Vagina (tissue), 2 donors: ENCODE data around the gene MAN2A2. TPM values are rescaled to one million over a fixed set of nuclear protein-coding genes. Genes with fewer than 3 reads are reported as not detected.
"Not testable (repeated sequence)": the region's sequence is repeated elsewhere in the genome, so short reads cannot be mapped to it uniquely, and the experiment has no call there.

Experiments
- DNase-seq, 2 donors: peaks; one replicate each; pipeline ENCODE4 v3.0.0-alpha.2; 2017; ENCODE audit errors: extremely low spot score in 2 of 2
- H3K27ac ChIP-seq: fragments of 200-600 bp; sonication (generic); one replicate; pipeline ENCODE4 v1.5.1; 2019
- H3K27me3 ChIP-seq: fragments of 200-600 bp; sonication (generic); one replicate; pipeline ENCODE4 v1.5.1; 2019
- H3K36me3 ChIP-seq, 2 donors: fragments of 200-600 bp; sonication (generic); one replicate each; pipeline ENCODE4 v1.5.1; 2017 to 2019
- H3K4me1 ChIP-seq: fragments of 200-600 bp; sonication (generic); one replicate; pipeline ENCODE4 v1.5.1; 2019
- H3K4me3 ChIP-seq, 2 donors: fragments of 200-600 bp; sonication (generic); 1 replicate in 1 of 2; 2 replicates in 1 of 2; pipeline ENCODE4 v1.5.1; 2016 to 2019
- H3K9me3 ChIP-seq: fragments of 200-600 bp; sonication (generic); one replicate; pipeline ENCODE4 v1.5.1; 2019
- CTCF ChIP-seq, 3 experiments: fragments of 450-650 bp in 2 of 3; fragments of 200-600 bp in 1 of 3; sonication (generic) in 1 of 3; IDR thresholded peaks; one replicate each; pipeline ENCODE4 v1.5.1; 2017 to 2019; ENCODE audit warnings: antibody characterized with exemption in 3 of 3, mild to moderate bottlenecking in 2 of 3, moderate library complexity in 2 of 3
- POLR2A ChIP-seq, 2 donors: fragments of 450-650 bp; IDR thresholded peaks; one replicate each; pipeline ENCODE4 v1.6.1; 2017; ENCODE audit warnings: antibody characterized with exemption in 2 of 2, mild to moderate bottlenecking in 2 of 2, moderate library complexity in 2 of 2
- POLR2AphosphoS5 ChIP-seq, 2 donors: sonication (generic); formaldehyde crosslinking; IDR thresholded peaks; one replicate each; pipeline ENCODE4 v1.9.0; 2017; ENCODE audit warnings: antibody characterized with exemption in 2 of 2, mild to moderate bottlenecking in 2 of 2, low read depth in 1 of 2; ENCODE audit not compliant: insufficient read depth in 1 of 2
- intact Hi-C: fragments of 100-400 bp; cut with DNase I; formaldehyde crosslinking; loops from one replicate; pipeline ENCODE4 v1.15.1; 2023
- total RNA-seq: library from RNA; depleted of rRNA; stranded (reverse); fragments of >200 nt; gene quantifications from one replicate; pipeline ENCODE4 v1.2.3, GENCODE V29; 2016

Gene MAN2A2
- total RNA-seq, 1 donor from 2014 or later = 46.7 TPM

GRCh38 chr15:90892498-90893174 is 10.5 kb upstream of the MAN2A2 start:
- no peak for TF ChIP-seq POLR2AphosphoS5 (IDR thresholded peaks at IDR 0.05; ENCODE audit: insufficient read depth in 1 of 2, low read depth in 1 of 2)
- no peak for TF ChIP-seq CTCF (IDR thresholded peaks at IDR 0.05)
- TF ChIP-seq POLR2A (IDR thresholded peaks at IDR 0.05) = no peak
- Histone ChIP-seq H3K27ac (no peak overlapping the region), H3K27me3 (no peaks in the 10 kb centered on the region), H3K4me1 (no peaks in the 10 kb centered on the region), H3K4me3 (no peak overlapping the region), H3K36me3 (peaks cover 0 to 60% of the 10 kb centered on the region in 2 donors), H3K9me3 (no peaks in the 10 kb centered on the region)
- intact Hi-C loops = no loop called here
- no peak for DNase-seq

DNA sequence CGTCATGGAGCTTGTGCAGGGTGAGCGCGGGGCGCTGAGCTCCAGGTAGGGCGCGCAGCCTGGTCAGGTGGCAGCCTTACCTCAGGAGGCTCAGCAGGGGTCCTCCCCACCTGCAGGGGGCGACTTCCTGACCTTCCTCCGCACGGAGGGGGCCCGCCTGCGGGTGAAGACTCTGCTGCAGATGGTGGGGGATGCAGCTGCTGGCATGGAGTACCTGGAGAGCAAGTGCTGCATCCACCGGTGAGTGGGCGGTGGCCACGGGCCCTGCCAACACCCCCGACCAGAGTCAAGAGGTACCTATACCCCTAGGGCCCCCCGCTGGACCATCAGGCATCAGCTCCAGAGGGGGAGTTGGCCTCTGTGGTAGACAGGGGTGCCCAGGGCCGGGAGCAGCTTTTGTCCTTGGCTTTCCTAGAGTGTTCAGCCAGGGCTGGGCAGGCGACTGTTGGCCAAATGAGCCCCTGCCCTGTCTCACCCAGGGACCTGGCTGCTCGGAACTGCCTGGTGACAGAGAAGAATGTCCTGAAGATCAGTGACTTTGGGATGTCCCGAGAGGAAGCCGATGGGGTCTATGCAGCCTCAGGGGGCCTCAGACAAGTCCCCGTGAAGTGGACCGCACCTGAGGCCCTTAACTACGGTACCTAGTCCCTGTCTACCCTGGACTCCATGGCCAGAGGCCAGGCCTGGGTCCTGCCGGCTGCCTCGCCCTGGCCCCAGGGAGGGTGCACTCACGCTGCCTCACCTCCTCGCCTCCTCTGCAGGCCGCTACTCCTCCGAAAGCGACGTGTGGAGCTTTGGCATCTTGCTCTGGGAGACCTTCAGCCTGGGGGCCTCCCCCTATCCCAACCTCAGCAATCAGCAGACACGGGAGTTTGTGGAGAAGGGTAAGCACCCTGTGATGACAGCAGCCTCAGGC is 9.7 kb upstream of the MAN2A2 start:
- Histone ChIP-seq H3K27me3 (no peaks in the 10 kb centered on the region), H3K4me3 (no peak overlapping the region), H3K27ac (no peak overlapping the region), H3K36me3 (peaks cover 0 to 60% of the 10 kb centered on the region in 2 donors), H3K9me3 (no peaks in the 10 kb centered on the region), H3K4me1 (no peaks in the 10 kb centered on the region)
- TF ChIP-seq CTCF (IDR thresholded peaks at IDR 0.05) (no peak), POLR2AphosphoS5 (IDR thresholded peaks at IDR 0.05; ENCODE audit: insufficient read depth in 1 of 2, low read depth in 1 of 2) (no peak), POLR2A (IDR thresholded peaks at IDR 0.05) (no peak)
- intact Hi-C loops = no loop called here
- DNase-seq = no peak

DNA sequence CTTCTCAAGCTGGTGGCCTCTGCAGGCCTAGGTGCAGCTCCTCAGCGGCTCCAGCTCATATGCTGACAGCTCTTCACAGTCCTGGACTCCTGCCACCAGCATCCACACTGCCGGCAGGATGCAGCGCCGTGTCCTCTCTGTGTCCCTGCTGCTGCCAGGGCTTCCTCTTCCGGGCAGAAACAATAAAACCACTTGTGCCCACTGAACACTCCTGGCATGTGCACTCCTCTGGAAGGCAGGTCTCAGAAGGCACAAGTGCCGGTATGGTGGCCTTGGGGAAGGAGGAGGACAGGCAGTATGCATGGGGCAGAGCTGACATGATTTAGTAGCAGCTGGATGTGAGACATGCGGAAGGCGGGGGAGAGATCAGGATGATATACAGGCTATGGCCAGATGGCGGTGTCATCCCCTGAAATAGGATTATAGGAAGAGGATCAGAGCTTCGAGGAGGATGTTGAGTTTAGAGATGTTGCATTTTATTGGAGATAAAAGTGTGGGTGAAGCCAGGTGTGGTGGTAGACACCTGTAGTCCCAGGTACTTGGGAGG is 7.5 kb upstream of the MAN2A2 start:
- H3K4me3 ChIP-seq = no peak overlapping the region
- no peak for DNase-seq
- H3K4me1 ChIP-seq = no peaks in the 10 kb centered on the region
- peaks cover 0 to 43% of the 10 kb centered on the region in 2 donors for H3K36me3 ChIP-seq
- no peaks in the 10 kb centered on the region for H3K27me3 ChIP-seq
- no peak overlapping the region for H3K27ac ChIP-seq
- TF ChIP-seq CTCF (IDR thresholded peaks at IDR 0.05) = no peak
- TF ChIP-seq POLR2AphosphoS5 (IDR thresholded peaks at IDR 0.05; ENCODE audit: insufficient read depth in 1 of 2, low read depth in 1 of 2) = no peak
- TF ChIP-seq POLR2A (IDR thresholded peaks at IDR 0.05) = no peak
- intact Hi-C loops = no loop called here
- no peaks in the 10 kb centered on the region for H3K9me3 ChIP-seq

DNA sequence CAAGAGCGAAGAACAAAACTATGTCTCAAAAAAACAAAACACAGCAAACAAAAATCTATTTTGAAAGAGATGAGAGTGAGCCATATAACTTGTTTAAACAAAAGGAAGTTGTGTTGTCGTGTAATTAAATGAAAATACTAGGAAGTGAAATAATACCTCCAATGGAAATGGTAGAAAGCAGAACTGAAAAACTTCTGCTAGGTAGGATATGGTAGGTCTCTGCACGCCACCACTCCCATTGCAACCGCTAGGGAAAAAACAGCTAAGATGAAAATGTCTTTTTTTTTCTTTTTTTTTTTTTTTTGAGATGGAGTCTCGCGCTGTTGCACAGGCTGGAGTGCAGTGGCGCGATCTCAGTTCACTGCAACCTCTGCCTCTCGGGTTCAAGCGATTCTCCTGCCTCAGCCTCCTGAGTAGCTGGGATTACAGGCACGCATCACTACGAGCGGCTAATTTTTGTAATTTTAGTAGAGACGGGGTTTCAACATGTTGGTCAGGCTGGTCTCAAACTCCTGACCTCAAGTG is 5.9 kb upstream of the MAN2A2 start:
- H3K4me3 ChIP-seq, H3K4me1 ChIP-seq, H3K9me3 ChIP-seq, H3K27ac ChIP-seq, H3K27me3 ChIP-seq, DNase-seq, intact Hi-C loops: not testable (repeated sequence)
- peaks cover 0 to 27% of the 10 kb centered on the region in 2 donors for H3K36me3 ChIP-seq

DNA sequence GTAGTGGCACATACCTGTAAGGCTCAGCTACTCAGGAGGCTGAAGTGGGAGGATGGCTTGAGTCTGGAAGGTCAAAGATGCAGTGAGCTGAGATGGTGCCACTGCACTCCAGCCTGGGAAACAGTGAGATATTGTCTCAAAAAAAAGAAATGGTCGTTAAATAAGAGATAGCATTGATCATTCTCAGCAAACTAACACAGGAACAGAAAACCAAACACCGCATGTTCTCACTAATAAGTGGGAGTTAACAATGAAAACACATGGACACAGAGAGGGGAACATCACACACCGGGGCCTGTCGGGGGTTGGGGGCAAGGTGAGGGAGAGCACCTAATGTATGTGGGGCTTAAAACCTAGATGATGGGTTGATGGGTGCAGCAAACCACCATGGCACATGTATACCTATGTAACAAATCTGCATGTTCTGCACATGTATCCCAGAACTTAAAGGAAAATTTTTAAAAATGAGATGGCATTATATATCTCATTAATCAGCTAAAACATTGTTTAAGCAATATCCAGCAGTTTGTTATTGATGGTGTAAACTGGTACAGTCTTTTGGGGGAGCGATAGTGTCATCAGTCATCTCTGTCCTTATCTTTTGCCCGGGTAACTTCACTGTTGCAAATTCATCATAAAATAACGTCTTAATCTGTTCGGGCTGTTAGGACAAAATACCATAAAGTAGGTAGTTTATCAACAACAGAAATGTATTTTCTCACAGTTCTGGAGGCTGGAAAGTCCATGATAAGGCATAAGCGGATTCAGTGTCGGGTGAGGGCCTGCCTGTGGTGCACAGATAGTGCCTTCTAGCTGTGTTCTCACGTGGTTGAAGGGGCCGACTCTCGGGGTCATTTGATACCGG is 1.7 kb upstream of the MAN2A2 start:
- peaks cover 18% of the 10 kb centered on the region for H3K4me1 ChIP-seq
- intact Hi-C loops = no loop called here
- H3K4me3 ChIP-seq = peak overlapping the region; percentile 75 to 97
- peak overlapping the region; percentile 85 for H3K27ac ChIP-seq
- DNase-seq = no peak
- TF ChIP-seq CTCF (IDR thresholded peaks at IDR 0.05) = no peak
- no peak for TF ChIP-seq POLR2A (IDR thresholded peaks at IDR 0.05)
- TF ChIP-seq POLR2AphosphoS5 (IDR thresholded peaks at IDR 0.05; ENCODE audit: insufficient read depth in 1 of 2, low read depth in 1 of 2) = no peak
- H3K36me3 ChIP-seq = peaks cover 0 to 16% of the 10 kb centered on the region in 2 donors
- H3K9me3 ChIP-seq = no peaks in the 10 kb centered on the region
- no peaks in the 10 kb centered on the region for H3K27me3 ChIP-seq
